ENCODE data around the gene LTBR.

Gene LTBR

DNA sequence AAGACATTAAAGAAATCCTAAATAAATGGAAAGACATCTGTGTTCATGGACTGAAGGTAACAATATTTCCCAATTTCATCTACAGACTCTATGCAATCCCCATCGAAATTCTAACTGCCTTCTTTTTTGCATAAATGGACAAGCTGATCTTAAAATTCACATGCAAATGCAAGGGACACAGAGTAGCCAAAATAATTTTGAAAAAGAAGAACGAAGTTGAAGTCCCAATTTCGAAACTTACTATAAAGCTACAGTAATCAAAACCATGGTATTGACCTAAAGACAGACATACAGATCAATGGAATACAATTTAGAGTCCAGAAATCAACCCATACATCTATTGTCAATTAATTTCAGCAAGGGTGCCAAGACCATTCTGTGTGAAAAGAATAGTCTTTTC is 44.4 kb downstream of the LTBR start:
- H3K9me3 ChIP-seq (ENCODE audit: control insufficient read depth, low read length) = no peaks in the 10 kb centered on the region
- no peak overlapping the region for H3K4me3 ChIP-seq (ENCODE audit: low read length)
- no peak overlapping the region for H3K9ac ChIP-seq (ENCODE audit: low read length)
- H3K36me3 ChIP-seq (ENCODE audit: control insufficient read depth, insufficient read depth, low read length) = no peaks in the 10 kb centered on the region
- no peaks in the 10 kb centered on the region for H3K27me3 ChIP-seq (ENCODE audit: control insufficient read depth, insufficient read depth, low read length)
- peaks cover 22% of the 10 kb centered on the region for H3K4me1 ChIP-seq (ENCODE audit: control insufficient read depth, insufficient read depth, low read length)

DNA sequence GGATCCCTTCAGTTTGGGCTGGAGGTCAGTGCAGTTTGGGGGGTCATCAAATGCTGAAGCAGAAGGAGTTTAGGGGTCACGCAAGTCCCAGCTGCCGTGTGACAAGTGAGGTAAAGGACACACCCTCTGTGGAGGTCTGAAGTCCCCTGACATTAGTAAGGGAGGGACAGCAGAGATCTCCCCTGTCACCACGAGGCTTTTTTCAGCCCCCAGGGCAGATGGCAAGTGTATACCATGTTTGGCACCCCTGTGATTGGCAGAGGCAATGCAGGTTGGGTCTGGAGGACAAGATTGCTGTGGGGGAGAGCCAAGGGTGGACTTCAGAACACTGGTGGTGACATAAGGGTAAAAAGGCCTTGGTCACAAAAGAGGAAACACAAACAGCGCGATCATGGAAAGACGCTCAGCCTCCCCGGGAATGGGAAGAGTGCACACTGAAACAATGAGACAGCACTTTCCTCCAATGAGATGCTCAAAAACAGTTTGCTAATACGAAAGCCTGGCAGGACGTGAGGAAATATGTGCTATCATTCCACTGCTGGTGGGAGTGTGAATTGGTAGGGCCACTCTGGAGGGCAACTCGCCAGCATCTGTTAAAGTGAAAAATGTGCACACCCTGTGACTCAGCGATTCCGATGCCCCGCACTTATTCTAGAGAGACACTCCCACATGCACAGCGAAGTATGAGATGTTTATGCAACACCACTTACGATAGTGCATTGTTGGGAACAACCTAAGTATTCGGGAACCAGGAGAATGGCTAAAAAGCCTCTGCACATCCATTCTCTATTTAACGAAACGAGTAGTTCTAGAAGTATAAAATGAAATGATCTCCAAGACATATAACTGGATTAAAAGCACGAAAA is 46.4 kb downstream of the LTBR start:
- Histone ChIP-seq H3K27me3 (ENCODE audit: control insufficient read depth, insufficient read depth, low read length) (no peaks in the 10 kb centered on the region), H3K4me3 (ENCODE audit: low read length) (no peak overlapping the region), H3K9ac (ENCODE audit: low read length) (peak overlapping the region; percentile 50), H3K9me3 (ENCODE audit: control insufficient read depth, low read length) (no peaks in the 10 kb centered on the region), H3K36me3 (ENCODE audit: control insufficient read depth, insufficient read depth, low read length) (no peaks in the 10 kb centered on the region), H3K4me1 (ENCODE audit: control insufficient read depth, insufficient read depth, low read length) (peaks cover 14% of the 10 kb centered on the region)

DNA sequence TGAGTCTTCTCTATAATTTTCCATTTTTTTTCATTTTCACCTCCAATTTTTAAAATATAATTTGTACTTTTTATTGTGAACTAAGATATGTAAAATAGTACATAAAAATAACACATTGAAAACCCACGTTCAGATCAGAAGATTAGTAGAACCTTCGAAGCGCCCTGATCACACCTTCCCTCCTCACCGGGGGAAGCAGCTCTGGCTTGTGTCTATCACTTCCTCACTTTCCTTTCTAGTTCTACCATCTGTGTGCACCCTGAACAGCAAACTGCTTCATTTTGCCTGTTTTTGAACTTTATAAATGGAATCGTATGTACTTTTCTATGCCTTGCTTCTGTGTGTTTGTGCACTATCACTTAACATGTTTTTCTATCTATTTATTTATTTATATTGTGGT is 49.0 kb downstream of the LTBR start:
- H3K9ac ChIP-seq (ENCODE audit: low read length) = no peak overlapping the region
- H3K27me3 ChIP-seq (ENCODE audit: control insufficient read depth, insufficient read depth, low read length) = no peaks in the 10 kb centered on the region
- no peak overlapping the region for H3K4me3 ChIP-seq (ENCODE audit: low read length)
- H3K36me3 ChIP-seq (ENCODE audit: control insufficient read depth, insufficient read depth, low read length) = no peaks in the 10 kb centered on the region
- H3K4me1 ChIP-seq (ENCODE audit: control insufficient read depth, insufficient read depth, low read length) = peaks cover 14% of the 10 kb centered on the region
- H3K9me3 ChIP-seq (ENCODE audit: control insufficient read depth, low read length) = no peaks in the 10 kb centered on the region

DNA sequence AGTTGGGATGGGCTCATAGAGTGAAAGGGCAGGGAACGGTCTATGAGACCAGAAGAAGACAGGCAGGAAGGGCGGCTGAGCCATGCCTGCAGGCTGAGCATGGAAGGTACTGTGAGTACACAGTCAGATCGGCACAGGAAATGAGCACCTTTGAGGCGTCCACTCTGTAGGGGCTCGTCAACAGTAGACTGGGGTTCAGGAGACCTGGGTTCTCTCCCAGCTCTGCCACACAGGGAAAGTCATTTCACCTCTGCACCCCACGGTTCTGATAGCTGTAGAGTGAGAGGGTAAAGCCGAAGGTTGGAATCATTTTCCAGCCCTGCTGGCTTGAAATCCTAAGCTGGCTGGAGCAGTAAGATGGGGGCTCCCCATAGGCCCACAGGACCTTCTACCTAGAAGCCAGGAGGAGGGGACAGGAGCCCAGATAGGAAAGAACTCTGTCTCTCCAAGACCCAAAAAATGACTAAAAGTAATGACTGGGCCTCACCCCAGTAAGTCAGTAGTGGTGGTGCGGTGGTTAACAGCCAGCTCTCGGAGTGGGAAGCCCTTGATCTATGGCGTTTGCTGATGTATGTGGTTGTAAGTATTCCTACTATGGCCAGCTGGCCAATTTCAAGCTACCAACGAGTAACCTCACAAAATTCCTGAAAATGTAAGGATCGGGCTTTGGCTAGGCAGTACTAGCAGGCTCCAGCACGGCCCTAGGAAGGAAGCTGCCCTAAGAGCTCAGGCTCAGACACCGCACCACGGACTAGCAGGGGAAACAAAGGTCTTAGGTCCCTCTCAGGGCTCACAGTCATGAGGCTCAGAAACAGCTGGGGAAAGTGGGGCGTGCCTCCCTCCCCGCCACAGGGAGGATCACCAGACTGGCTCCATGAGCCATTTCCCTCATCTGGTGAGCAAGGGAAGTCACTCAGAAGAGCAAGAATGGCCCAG is 50.5 kb downstream of the LTBR start:
- Histone ChIP-seq H3K27me3 (ENCODE audit: control insufficient read depth, insufficient read depth, low read length) (no peaks in the 10 kb centered on the region), H3K4me3 (ENCODE audit: low read length) (no peak overlapping the region), H3K4me1 (ENCODE audit: control insufficient read depth, insufficient read depth, low read length) (peaks cover 14% of the 10 kb centered on the region), H3K9me3 (ENCODE audit: control insufficient read depth, low read length) (no peaks in the 10 kb centered on the region), H3K9ac (ENCODE audit: low read length) (no peak overlapping the region), H3K36me3 (ENCODE audit: control insufficient read depth, insufficient read depth, low read length) (no peaks in the 10 kb centered on the region)

DNA sequence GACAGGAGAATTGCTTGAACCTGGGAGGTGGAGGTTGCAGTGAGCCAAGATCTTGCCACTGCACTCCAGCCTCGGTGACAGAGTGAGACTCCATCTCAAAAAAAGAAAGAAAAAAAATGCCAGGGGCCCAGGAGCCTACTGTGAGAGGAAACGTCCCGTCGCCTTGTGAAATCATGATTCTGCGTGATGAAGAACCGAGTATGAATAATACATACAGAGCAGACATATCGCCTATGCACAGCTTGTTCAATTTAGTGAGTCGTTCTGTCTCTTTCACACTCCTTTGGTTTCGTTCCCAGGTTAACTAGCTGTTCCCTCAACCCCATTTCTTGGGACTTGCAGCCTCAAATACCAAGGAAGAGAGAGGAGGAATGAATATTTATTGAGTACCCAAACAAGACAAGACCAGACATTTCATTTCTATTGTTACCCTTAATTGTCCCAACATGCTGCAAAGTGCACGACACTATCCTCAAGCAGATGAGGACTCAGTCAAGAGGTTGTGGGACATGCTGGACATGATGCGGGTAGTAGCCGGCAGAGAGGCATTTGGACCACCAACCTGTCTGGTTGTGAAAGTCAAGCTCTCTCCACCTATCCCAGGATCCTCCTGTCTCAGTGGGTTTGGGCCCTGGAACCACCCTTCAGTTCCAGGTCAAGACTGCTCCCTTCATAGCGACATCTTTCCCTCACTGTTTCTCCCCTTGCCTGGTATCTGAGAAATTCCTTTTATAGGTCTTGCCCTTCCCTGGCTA is 52.2 kb downstream of the LTBR start:
- H3K9me3 ChIP-seq (ENCODE audit: control insufficient read depth, low read length) = no peaks in the 10 kb centered on the region
- no peaks in the 10 kb centered on the region for H3K36me3 ChIP-seq (ENCODE audit: control insufficient read depth, insufficient read depth, low read length)
- H3K9ac ChIP-seq (ENCODE audit: low read length) = no peak overlapping the region
- H3K4me1 ChIP-seq (ENCODE audit: control insufficient read depth, insufficient read depth, low read length) = peaks cover 3% of the 10 kb centered on the region
- no peak overlapping the region for H3K4me3 ChIP-seq (ENCODE audit: low read length)
- no peaks in the 10 kb centered on the region for H3K27me3 ChIP-seq (ENCODE audit: control insufficient read depth, insufficient read depth, low read length)

DNA sequence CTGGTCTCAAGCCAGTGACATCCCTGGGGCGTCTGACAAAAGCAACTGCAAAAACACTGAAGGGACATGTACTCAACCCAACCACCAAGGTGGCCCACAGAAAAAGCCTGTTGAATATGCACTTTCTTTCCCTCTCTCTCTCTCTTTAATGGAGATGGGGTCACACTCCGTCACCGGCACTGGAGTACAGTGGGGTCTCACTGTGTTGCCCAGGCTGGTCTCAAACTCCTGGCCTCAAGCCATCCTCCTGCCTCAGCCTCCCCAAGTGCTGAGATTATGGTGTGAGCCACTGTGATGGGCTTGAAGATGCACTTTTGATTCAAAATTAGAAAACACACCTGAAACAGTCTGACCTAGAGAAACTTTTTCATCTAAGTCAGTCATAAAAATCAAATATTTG is 53.6 kb downstream of the LTBR start:
- Histone ChIP-seq H3K9ac (ENCODE audit: low read length) (no peak overlapping the region), H3K27me3 (ENCODE audit: control insufficient read depth, insufficient read depth, low read length) (no peaks in the 10 kb centered on the region), H3K4me1 (ENCODE audit: control insufficient read depth, insufficient read depth, low read length) (no peaks in the 10 kb centered on the region), H3K4me3 (ENCODE audit: low read length) (no peak overlapping the region), H3K9me3 (ENCODE audit: control insufficient read depth, low read length) (no peaks in the 10 kb centered on the region), H3K36me3 (ENCODE audit: control insufficient read depth, insufficient read depth, low read length) (no peaks in the 10 kb centered on the region)

DNA sequence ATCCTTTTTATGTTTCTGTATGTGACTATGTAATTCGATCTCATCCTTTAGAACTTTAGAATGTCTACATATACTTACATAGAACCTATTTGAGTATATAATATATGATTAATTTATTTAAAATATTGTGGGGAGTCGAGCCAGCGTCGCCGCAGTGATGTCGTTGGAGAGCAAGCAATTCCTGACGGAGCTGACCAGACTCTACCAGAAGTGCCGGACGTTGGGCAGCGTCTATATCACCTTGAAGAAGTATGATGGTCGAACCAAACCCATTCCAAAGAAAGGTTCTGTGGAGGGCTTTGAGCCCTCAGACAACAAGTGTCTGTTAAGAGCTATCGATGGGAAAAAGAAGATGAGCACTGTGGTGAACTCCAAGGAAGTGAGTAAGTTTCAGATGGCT is 54.4 kb downstream of the LTBR start:
- Histone ChIP-seq H3K27me3 (ENCODE audit: control insufficient read depth, insufficient read depth, low read length) (no peaks in the 10 kb centered on the region), H3K4me3 (ENCODE audit: low read length) (no peak overlapping the region), H3K9me3 (ENCODE audit: control insufficient read depth, low read length) (no peaks in the 10 kb centered on the region), H3K9ac (ENCODE audit: low read length) (no peak overlapping the region), H3K4me1 (ENCODE audit: control insufficient read depth, insufficient read depth, low read length) (no peaks in the 10 kb centered on the region), H3K36me3 (ENCODE audit: control insufficient read depth, insufficient read depth, low read length) (no peaks in the 10 kb centered on the region)

- Histone ChIP-seq H3K36me3 (ENCODE audit: control insufficient read depth, insufficient read depth, low read length) (no peaks in the 10 kb centered on the region), H3K9ac (ENCODE audit: low read length) (no peak overlapping the region), H3K27me3 (ENCODE audit: control insufficient read depth, insufficient read depth, low read length) (no peaks in the 10 kb centered on the region), H3K4me1 (ENCODE audit: control insufficient read depth, insufficient read depth, low read length) (no peaks in the 10 kb centered on the region), H3K4me3 (ENCODE audit: low read length) (no peak overlapping the region), H3K9me3 (ENCODE audit: control insufficient read depth, low read length) (no peaks in the 10 kb centered on the region)
These were observed 56.4 kb downstream of the LTBR start for GRCh38 chr12:6440391-6440790.

All from mucosa of stomach (tissue), 1 donor.